ENCODE data around the gene SMARCD3. TPM values are rescaled to one million over a fixed set of nuclear protein-coding genes. Genes with fewer than 3 reads are reported as not detected.

SMARCD3 gene
- polyA plus RNA-seq, 3 donors, result 104 to 183 (median 112) TPM

DNA sequence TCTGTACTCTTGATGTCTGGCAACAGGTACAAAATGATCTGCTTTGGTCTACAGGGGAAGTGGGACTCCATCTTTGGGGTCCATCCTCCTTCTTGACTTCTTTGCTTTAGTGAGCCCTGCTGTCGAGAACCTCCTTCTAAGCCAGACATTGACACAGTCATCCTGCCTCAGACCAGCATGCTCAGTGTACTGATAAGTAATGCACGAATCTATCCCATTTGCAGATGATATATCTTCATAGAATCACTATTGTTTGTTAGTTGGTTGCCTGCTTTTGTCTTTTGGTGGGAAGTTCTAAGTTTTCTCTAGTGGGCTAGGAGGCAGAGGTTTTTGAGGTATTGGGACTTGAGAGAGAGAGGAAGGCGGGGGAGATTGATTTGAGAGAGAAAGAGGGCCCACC is 47.1 kb downstream of the SMARCD3 start:
- TF ChIP-seq, protein P1, sequence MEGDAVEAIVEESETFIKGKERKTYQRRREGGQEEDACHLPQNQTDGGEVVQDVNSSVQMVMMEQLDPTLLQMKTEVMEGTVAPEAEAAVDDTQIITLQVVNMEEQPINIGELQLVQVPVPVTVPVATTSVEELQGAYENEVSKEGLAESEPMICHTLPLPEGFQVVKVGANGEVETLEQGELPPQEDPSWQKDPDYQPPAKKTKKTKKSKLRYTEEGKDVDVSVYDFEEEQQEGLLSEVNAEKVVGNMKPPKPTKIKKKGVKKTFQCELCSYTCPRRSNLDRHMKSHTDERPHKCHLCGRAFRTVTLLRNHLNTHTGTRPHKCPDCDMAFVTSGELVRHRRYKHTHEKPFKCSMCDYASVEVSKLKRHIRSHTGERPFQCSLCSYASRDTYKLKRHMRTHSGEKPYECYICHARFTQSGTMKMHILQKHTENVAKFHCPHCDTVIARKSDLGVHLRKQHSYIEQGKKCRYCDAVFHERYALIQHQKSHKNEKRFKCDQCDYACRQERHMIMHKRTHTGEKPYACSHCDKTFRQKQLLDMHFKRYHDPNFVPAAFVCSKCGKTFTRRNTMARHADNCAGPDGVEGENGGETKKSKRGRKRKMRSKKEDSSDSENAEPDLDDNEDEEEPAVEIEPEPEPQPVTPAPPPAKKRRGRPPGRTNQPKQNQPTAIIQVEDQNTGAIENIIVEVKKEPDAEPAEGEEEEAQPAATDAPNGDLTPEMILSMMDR (IDR thresholded peaks at IDR 0.05), result no peak
- H4K20me1 ChIP-seq (ENCODE audit: insufficient read depth, low read length), result no peaks in the 10 kb centered on the region
- H3K79me2 ChIP-seq (ENCODE audit: insufficient read depth, low read length), result no peaks in the 10 kb centered on the region
- H3K4me1 ChIP-seq (ENCODE audit: control insufficient read depth in 1 of 2, insufficient read depth in 2 of 2, low read length in 2 of 2), result no peaks in the 10 kb centered on the region
- no peak overlapping the region for H3K27ac ChIP-seq (ENCODE audit: low read depth in 1 of 2, low read length in 2 of 2)
- no peak overlapping the region for H3K4me3 ChIP-seq (replicated peaks in 1 of 3; ENCODE audit: low read depth in 2 of 3, low read length in 3 of 3)
- H3K9me3 ChIP-seq (replicated peaks in 1 of 2; ENCODE audit: control insufficient read depth in 1 of 2, insufficient read depth in 1 of 2, low read length in 2 of 2), result no peaks in the 10 kb centered on the region
- intact Hi-C loops (cut with micrococcal nuclease), result no loop called here
- Mint-ChIP-seq H3K36me3 (no peaks in the 10 kb centered on the region), H3K4me1 (no peaks in the 10 kb centered on the region), H3K27ac (peak overlapping the region in 1 of 7 donors; percentile 31), H3K9me3 (peaks cover 0 to 4% (median 0%) of the 10 kb centered on the region in 7 donors), H3K4me3 (no peak overlapping the region), H3K27me3 (ENCODE audit: low read depth in 3 of 3) (peaks cover 19 to 37% (median 20%) of the 10 kb centered on the region in 3 donors)
- H3K36me3 ChIP-seq (replicated peaks in 1 of 2; ENCODE audit: control insufficient read depth in 1 of 2, insufficient read depth in 2 of 2, low read length in 2 of 2), result no peaks in the 10 kb centered on the region
- H3K27me3 ChIP-seq (ENCODE audit: control insufficient read depth in 2 of 2, insufficient read depth in 2 of 2, low read length in 2 of 2), result peaks cover 0 to 5% of the 10 kb centered on the region in 2 donors
- DNase-seq, result no peak
- WGBS (ENCODE audit: insufficient coverage), result 100% methylated on average over 3 of the region's 3 CpGs
- no peak overlapping the region for H3K4me2 ChIP-seq (replicated peaks; ENCODE audit: extremely low read depth, low read length, poor library complexity, severe bottlenecking)
- H2AFZ ChIP-seq (ENCODE audit: insufficient read depth, low read depth, low read length, poor library complexity, severe bottlenecking), result no peak overlapping the region
- no peak overlapping the region for H3K9ac ChIP-seq (ENCODE audit: insufficient read depth, low read length, poor library complexity, severe bottlenecking)

DNA sequence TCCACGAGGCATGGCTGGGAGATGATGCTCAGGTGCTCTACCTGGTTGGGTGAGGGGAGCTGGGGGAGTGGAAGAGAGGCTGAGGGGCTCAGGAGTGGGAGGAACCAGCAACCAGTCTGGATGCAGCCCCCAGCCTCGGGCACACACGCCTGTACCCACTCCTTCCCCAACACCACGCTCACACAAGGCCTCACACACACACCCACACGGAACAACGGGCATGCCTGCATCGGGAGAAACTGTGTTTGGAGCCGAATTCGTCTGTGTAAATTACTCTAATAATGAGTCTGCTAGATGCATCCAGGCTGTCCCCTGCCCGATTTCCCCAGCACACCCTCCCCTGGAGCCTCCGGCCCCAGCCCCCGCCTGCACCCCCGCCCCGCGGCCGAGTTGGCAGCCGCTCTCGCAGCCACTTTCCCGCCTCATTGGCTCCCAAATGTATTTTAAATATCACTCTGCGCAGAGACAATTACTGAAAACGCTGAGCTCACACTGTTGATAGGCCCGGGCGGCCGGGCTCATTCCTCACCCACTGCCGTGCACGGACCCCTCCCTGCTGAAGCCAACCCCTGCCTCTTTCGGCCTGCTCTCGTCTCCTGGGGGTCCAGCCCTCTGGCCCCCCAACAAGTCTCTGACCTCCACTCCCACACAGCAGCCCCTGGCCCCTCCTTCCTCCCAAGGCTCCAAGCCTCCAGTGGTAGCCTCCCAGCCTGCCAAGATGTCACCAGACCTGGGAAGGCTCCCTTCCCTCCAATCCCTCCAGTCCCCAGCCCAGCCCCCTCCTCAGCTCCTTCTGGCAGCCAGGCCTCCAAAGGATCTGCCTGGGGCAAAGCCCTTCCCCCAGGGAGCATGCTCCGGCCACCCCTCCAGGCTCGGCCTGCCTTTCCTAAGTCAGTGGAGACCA is 49.3 kb downstream of the SMARCD3 start:
- no peak overlapping the region for H3K4me3 Mint-ChIP-seq
- intact Hi-C loops (cut with micrococcal nuclease), result no loop called here
- Histone ChIP-seq H3K79me2 (ENCODE audit: insufficient read depth, low read length) (no peaks in the 10 kb centered on the region), H2AFZ (ENCODE audit: insufficient read depth, low read depth, low read length, poor library complexity, severe bottlenecking) (no peak overlapping the region), H4K20me1 (ENCODE audit: insufficient read depth, low read length) (no peaks in the 10 kb centered on the region), H3K4me1 (ENCODE audit: control insufficient read depth in 1 of 2, insufficient read depth in 2 of 2, low read length in 2 of 2) (no peaks in the 10 kb centered on the region), H3K27ac (ENCODE audit: low read depth in 1 of 2, low read length in 2 of 2) (no peak overlapping the region), H3K9ac (ENCODE audit: insufficient read depth, low read length, poor library complexity, severe bottlenecking) (no peak overlapping the region), H3K27me3 (ENCODE audit: control insufficient read depth in 2 of 2, insufficient read depth in 2 of 2, low read length in 2 of 2) (peaks cover 0 to 5% of the 10 kb centered on the region in 2 donors), H3K36me3 (replicated peaks in 1 of 2; ENCODE audit: control insufficient read depth in 1 of 2, insufficient read depth in 2 of 2, low read length in 2 of 2) (no peaks in the 10 kb centered on the region), H3K4me2 (replicated peaks; ENCODE audit: extremely low read depth, low read length, poor library complexity, severe bottlenecking) (no peak overlapping the region), H3K9me3 (replicated peaks in 1 of 2; ENCODE audit: control insufficient read depth in 1 of 2, insufficient read depth in 1 of 2, low read length in 2 of 2) (no peaks in the 10 kb centered on the region), H3K4me3 (replicated peaks in 1 of 3; ENCODE audit: low read depth in 2 of 3, low read length in 3 of 3) (no peak overlapping the region)
- peaks cover 6 to 29% (median 12%) of the 10 kb centered on the region in 3 donors for H3K27me3 Mint-ChIP-seq (ENCODE audit: low read depth in 3 of 3)
- H3K9me3 Mint-ChIP-seq, result no peaks in the 10 kb centered on the region
- DNase-seq, result no peak
- H3K27ac Mint-ChIP-seq, result peak overlapping the region in 1 of 7 donors; percentile 62
- WGBS (ENCODE audit: insufficient coverage), result 93% methylated on average over 21 of the region's 30 CpGs
- no peaks in the 10 kb centered on the region for H3K4me1 Mint-ChIP-seq
- H3K36me3 Mint-ChIP-seq, result no peaks in the 10 kb centered on the region
- TF ChIP-seq, protein P1 (IDR thresholded peaks at IDR 0.05), result no peak

Data from CD14-positive monocyte (primary cell).